NCI-H2227 (cell line): Measurements from ENCODE around the gene RIIAD1.
"Not testable (repeated sequence)": the region's sequence is repeated elsewhere in the genome, so short reads cannot be mapped to it uniquely, and the experiment has no call there.

Source experiments
- DNase-seq: peaks from one replicate; lab custom pipeline; 2025; ENCODE audit not compliant: unreplicated experiment; lab: John Stamatoyannopoulos, UW

Gene RIIAD1, protein sequence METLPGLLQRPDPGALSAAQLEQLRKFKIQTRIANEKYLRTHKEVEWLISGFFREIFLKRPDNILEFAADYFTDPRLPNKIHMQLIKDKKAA

DNA sequence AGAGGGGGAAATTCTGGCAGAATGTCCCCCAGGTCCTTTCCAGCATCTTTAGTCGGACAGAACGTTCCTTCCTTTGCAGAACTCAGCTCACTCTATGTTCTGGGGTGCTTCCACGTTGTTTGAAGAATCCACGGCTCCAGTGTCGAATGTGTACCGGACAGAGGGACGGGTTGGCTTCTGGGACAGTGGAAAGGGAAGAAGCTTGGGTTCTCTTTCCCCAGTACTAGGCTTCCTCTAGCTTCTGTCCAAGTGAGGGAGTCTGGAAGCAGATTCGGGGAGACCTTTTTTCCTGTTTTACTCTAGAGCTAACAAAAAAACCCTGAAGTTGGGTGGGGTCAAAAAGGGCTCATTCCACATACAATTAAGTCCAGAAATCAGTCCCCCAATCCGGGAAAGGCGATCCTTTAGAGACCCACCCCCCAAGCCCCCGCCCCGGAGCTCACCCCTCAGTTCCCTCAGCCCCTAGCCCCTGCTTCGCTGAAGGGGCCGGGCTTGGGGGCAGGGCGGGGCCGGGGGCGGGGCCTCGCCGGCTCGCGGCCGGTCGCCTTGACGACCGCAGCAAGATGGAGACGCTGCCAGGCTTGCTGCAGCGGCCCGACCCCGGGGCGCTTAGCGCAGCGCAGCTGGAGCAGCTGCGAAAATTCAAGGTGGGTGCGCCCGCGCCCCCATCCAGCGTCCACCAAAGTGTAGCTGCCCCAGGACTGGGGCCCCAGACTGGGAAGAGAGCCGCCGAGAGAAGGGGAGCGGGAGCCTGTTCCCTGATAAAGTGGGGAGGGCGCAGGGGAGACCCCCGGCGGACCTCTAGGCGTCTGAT is at the start of gene RIIAD1:
Gene RIIAD1, plus strand, starts transcription at position 549 of the 814 bp plus-strand sequence. Its CDS starts 15 bp downstream, at position 564.
- DNase-seq: peak; percentile 75

DNA sequence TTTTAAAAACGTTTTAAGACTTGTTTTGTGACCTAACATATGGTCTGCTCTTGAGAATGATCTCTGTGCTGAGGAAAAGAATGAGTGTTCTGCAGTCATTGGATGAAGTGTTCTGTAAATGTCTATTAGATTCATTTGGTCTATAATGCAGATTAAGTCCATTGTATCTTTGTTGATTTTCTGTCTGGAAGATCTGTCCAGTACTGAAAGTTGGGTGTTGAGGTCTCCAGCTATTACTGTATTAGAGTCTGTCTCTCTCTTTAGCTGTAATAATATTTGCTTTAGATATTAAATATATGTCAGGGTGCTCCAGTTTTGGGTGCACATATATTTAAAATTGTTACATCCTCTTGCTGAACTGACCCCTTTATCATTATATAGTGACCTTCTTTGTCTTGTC is 47.9 kb upstream of the RIIAD1 start:
- DNase-seq: no peak

DNA sequence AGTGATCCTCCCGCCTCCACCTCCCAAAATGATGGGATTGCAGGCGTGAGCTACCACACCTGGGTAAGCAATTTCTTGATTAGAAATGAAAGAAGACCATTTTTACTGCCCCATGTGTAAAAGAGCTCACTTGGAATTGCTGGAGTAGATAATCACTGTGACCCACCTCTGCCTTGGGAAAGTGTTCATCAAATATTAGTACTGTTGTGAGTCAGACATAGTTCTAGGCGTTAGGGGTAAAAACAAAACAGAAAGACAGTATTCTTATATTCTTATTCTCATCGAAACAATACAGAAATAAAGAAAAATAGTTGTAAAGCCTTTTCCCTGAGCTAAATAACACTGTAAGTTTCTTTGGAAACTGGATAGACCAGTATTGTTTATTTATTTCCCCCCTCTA is 40.9 kb upstream of the RIIAD1 start:
- no peak for DNase-seq

DNA sequence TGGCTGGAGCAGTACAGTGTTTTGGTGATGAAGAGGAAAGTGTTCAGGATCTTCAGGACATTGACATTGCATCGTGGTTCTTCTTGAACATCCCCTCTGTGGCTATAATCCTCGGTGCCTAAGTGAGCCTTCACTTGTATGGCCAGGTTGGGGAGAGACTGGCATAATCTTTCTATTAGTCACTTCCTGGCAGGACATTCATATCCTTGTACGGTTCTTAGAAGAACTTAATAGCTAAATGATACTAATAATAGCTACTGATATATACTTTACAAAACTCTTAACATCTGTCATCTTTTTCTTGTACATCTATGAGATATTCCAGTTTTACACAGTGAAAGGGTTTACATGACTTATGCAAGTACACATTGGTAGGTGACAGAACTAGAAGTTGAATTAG is 40.5 kb upstream of the RIIAD1 start:
- DNase-seq: no peak

DNA sequence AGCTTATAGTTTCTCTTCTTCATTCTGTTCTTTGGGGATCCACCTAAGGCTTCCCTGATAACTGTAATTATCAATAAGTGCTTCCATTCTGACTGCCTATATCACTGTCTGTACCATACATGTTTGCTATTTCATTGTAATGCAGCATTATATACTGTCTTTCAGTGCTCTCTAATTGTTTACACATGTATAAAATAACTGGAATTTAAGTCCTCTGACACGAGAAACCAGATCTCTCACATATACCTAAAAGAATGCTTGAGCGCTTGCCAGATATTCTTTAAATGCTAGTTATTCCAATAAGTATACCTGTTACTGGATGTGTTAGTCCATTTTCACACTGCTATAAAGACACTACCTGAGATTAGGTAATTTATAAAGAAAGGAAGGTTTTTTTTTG is 39.4 kb upstream of the RIIAD1 start:
- DNase-seq: no peak

DNA sequence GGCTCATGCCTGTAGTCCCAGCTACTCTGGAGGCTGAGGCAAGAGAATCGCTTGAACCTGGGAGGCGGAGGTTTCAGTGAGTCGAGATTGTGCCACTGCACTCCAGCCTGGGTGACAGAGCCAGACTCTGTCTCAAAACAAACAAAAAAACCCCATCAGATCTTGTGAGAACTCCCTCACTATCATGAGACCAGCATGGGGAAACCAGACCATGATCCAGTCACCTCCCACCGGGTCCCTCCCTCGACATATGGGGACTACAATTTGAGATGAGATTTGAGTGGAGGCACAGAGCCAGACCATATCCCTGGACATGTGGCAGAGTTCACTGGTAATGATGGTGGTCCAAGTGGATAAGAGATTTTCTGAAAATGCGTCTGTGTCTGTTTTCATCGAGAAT is 38.4 kb upstream of the RIIAD1 start:
- DNase-seq: not testable (repeated sequence)

DNA sequence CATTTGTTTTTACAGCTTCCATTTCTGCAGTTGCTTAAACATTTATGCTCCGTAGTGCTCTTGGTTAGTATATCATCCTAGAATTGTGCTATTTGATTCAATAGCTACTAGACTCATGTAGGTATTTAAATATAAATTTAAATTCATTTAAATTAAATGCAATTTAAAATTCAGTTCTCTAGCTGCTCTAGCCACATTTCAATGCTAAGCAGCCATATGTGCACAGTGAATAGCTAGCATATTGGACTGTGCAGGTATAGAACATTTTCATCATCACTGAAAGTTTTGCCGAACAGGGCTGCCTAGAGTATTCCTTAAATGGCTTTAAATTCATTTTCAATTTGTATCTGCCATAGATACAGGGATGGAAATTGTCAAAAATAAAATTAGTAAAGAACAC is 37.2 kb upstream of the RIIAD1 start:
- no peak for DNase-seq

GRCh38 chr1:151686561-151686960 is 34.8 kb upstream of the RIIAD1 start:
- no peak for DNase-seq

- no peak for DNase-seq
These were observed 31.8 kb upstream of the RIIAD1 start for GRCh38 chr1:151689494-151689893.

DNA sequence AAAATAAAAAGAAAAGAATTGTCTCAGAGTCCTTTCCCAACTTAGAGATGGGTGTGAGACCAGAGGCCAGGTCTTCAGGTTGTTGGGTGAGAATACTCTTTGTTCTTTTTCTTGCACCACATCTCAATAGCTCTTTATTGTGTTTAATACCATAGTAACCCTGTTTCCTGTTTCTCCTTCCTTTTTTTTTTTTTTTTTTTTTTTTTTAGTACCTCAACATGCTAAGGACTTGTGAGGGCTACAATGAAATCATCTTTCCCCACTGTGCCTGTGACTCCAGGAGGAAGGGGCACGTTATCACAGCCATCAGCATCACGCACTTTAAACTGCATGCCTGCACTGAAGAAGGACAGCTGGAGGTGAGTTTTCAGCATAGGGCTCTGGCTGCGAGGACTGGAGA is 29.1 kb upstream of the RIIAD1 start:
- no peak for DNase-seq

- DNase-seq: peak; percentile 66
These were observed 28.2 kb upstream of the RIIAD1 start for GRCh38 chr1:151693057-151693651.

DNA sequence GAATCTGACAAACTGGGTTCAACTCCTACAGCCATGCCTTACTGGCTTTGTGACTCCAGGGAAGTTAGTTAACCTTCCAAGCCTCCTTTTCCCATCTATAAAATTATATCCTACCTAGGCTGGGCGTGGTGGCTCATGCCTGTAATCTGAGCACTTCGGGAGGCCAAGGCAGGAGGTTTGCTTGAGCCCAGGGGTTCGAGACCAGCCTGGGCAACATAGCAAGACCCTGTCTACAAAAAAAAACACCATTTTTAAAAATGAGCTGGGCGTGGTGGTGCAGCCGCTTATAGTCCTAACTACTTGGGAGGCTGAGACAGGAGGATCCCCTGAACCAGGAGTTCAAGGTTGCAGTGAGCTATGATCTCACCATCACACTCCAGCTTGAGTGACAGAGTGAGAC is 19.8 kb upstream of the RIIAD1 start:
- no peak for DNase-seq

- no peak for DNase-seq
These were observed 18.4 kb upstream of the RIIAD1 start for GRCh38 chr1:151702936-151703335.

GRCh38 chr1:151703813-151704212 is 17.5 kb upstream of the RIIAD1 start:
- DNase-seq: no peak

GRCh38 chr1:151704246-151704645 is 17.1 kb upstream of the RIIAD1 start:
- no peak for DNase-seq

DNA sequence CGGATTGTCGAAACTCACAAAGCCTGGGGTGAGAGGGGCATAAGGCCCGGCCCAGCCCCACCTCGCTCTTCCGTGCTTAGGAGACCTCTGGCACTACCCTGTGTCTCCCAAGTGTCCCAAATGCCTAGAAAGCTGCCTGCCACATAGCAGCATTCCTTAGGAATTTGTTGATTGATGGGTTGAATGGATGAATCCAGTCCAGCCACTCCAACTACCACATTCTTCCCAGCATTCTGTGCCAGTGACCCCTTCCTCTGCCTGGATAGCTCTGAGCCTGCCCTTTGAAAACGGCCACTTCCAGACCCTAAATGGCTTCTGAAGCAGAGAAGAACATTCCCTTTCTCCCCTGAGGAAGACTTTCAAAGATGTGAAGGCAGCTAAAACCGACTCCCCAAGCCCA is 16.2 kb upstream of the RIIAD1 start:
- no peak for DNase-seq

DNA sequence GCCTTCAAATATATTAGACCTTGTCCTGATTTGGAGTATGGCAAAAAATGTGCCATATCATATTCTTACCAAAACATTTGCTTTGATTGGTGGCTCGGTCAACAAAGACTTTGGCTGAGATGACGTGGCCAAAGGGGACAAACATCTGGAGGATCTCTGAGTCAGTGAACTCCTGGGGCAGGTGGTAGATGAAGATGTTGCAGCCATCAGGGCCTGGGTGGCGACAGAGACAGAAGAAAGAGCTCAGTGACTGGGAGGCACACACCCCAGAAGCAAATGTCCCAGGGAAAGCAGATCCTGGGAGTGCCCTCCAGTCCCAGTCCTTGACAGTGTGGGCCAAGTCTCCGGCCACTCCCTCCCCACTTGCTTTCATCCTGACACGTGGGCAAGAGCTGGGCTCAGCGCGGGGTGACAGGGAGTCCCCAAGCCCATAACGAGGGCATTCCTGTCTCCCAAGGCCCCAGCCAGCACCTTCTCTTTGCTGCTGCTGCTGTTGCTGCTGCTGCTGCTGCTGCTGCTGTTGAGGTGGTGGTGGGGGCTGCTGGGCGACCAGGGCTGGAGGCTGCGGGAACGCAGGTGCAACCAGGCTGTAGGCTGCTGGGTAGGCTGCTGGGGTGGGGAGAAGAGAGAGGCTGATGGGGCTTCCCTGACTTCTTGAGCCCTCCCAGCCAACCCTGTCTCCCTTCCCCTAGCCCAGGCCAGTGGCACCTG is 15.4 kb upstream of the RIIAD1 start:
- DNase-seq: no peak

- DNase-seq: no peak
These were observed 14.6 kb upstream of the RIIAD1 start for GRCh38 chr1:151706464-151707415.

DNA sequence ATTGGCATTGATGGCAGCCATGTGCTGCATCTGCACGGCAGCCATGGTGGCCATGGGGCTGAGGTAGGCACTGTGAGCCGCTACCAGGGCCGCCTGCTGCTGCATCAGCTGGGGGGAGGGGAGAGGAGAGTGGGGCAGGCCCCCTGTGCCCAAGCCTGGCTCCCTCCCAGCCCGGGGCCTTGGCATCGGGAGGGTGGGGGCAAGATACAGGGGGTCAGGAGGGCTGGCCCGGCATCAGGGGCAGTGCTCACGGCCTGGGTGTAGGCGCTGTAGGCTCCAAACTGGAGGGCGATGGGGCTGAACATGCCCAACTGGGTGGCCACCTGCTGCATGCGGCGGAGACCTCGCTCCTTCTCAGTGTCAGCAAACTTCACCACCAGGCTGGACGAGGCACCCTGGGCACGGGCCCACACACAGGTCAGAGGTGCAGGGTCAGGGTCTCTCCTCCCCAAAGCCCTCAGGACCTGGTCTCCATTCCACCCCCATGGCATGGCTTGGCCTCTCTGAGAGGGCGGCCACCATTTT is 13.7 kb upstream of the RIIAD1 start:
- no peak for DNase-seq

DNA sequence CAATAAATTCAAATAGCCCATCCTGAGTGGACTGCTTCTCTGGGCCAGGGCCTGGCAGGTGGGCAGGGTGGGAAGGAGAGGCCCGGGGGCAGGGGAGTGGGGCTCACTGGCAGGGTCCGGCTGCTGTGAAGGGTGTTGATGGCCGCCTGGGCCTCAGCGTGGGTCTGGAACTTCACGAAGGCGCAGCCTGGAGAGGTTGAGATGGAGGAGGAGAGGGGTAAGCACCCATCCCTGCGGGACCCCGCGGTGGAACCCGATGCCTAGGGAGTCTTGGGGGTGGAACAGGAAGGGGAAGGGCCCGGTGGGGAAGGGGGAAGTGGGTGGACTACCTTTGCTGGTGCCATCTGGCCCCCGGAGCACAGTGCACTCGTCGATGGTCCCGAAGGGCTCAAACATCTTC is 12.4 kb upstream of the RIIAD1 start:
- no peak for DNase-seq
